Brain microvascular endothelial cell (primary cell): ENCODE measurements around the gene ZNF277.

Experiments used
- DNase-seq: peaks from one replicate; pipeline ENCODE4 v3.0.0-alpha.2; 2020
- H3K27ac ChIP-seq: fragments of 250-450 bp; sonication (Bioruptor Pico); 2 replicates; pipeline ENCODE4 v1.5.1; 2020; ENCODE audit warnings: mild to moderate bottlenecking, moderate library complexity
- H3K27me3 ChIP-seq: fragments of 250-450 bp; sonication (Bioruptor Pico); replicated peaks from 2 replicates; pipeline ENCODE4 v1.5.1; 2020; ENCODE audit warnings: mild to moderate bottlenecking
- H3K36me3 ChIP-seq: fragments of 250-450 bp; sonication (Bioruptor Pico); replicated peaks from 2 replicates; pipeline ENCODE4 v1.5.1; 2020; ENCODE audit warnings: mild to moderate bottlenecking
- H3K4me3 ChIP-seq: 2 replicates; pipeline ENCODE4 v1.5.1; 2011; ENCODE audit warnings: low read depth, mild to moderate bottlenecking, control low read depth, low read length, moderate library complexity
- in situ Hi-C: cut with HindIII; loops from 2 replicates; pipeline ENCODE4 v1.10.0; 2017; ENCODE audit warnings: low sequenced_read_pairs, low pct_ligation_motif_present
- TF ChIP-seq, protein P1 (sequence below): IDR thresholded peaks from 2 replicates; pipeline ENCODE4 v1.5.1; 2011; ENCODE audit warnings: low read depth, mild to moderate bottlenecking, moderate library complexity, low read length, control low read depth, inconsistent platforms; ENCODE audit errors: missing control alignments

The ZNF277 gene

DNA sequence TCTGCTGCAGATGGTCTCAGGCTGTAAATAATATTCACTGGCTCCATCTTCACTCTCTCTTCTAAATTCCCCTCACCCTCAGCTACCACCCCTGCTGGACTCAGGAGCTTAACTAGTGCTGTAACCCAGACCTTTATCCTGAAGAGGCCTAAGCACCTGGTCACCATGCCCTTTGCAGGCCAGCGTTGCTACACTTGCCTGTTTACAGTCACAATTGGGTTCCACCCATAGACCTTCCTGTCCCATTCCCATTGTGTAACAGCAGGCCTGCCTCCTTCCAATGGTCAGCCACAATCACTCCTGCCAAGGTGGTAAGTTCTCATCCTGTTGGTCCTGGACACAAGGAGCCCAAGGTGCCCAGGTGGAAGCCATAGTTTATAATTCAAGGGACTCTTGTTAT lies 157.9 kb downstream of the ZNF277 start:
- in situ Hi-C loops: no loop called here
- no peak for DNase-seq
- Histone ChIP-seq H3K27me3 (no peaks in the 10 kb centered on the region), H3K4me3 (no peak overlapping the region), H3K36me3 (no peaks in the 10 kb centered on the region), H3K27ac (no peak overlapping the region)
- TF ChIP-seq, protein P1, sequence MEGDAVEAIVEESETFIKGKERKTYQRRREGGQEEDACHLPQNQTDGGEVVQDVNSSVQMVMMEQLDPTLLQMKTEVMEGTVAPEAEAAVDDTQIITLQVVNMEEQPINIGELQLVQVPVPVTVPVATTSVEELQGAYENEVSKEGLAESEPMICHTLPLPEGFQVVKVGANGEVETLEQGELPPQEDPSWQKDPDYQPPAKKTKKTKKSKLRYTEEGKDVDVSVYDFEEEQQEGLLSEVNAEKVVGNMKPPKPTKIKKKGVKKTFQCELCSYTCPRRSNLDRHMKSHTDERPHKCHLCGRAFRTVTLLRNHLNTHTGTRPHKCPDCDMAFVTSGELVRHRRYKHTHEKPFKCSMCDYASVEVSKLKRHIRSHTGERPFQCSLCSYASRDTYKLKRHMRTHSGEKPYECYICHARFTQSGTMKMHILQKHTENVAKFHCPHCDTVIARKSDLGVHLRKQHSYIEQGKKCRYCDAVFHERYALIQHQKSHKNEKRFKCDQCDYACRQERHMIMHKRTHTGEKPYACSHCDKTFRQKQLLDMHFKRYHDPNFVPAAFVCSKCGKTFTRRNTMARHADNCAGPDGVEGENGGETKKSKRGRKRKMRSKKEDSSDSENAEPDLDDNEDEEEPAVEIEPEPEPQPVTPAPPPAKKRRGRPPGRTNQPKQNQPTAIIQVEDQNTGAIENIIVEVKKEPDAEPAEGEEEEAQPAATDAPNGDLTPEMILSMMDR: no peak

DNA sequence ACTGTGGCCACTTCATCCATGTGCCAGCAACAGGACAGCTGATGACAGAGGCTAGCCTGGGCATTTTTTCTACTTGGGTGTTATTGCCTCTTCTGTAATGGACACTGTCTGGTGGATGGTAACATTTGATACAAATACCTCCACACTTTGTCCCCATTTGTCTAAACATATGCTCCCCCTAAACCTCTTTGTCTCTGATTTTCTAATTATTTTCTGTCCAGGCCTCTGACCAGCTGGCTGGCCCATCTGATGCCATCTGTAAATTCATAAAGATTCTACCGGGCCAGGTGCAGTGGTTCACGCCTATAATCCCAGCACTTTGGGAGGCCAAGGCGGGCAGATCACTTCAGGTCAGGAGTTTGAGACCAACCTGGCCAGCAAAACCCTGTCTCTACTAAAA lies 159.1 kb downstream of the ZNF277 start:
- Histone ChIP-seq H3K36me3 (no peaks in the 10 kb centered on the region), H3K27me3 (no peaks in the 10 kb centered on the region), H3K4me3 (no peak overlapping the region), H3K27ac (no peak overlapping the region)
- in situ Hi-C loops: no loop called here
- TF ChIP-seq, protein P1: no peak
- no peak for DNase-seq

DNA sequence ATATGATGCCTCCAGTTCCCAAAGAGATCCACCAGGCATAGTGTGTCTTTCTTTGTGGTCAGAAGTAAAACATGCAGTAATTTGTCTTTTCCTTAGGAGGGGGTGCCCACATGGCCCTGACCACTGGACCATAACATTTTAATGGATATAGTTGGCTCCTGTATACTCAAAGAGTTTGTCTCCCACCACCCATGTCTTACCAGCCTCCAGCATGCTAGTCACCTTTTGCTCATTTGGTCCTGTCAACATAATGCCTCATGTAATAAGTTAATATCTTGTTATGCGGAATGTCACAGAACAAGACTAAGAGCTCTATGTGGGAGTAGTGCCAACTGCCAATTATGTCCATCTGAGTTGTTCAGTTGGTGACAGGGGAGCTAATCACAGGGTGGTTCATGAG lies 160.4 kb downstream of the ZNF277 start:
- in situ Hi-C loops: no loop called here
- Histone ChIP-seq H3K36me3 (no peaks in the 10 kb centered on the region), H3K4me3 (no peak overlapping the region), H3K27ac (no peak overlapping the region), H3K27me3 (no peaks in the 10 kb centered on the region)
- DNase-seq: no peak
- TF ChIP-seq, protein P1: no peak

DNA sequence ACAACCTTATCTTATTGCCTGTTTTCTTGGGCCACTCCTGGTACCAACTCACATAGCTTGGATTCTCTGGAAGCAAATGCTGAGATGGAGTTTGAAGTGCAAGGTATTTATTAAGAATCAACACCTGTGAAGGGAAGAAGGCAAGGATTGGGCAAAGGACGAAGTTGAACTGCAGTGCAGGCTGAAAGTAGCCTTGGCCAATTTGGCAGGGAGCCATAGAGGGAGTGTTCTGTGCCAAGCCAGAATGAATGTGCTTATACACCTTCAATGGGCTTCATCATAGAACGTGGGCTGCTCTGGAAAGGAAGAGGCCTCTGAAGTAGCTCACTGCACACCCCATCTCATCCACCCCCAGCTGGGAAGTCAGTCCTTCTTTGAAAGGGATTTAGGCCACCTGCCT lies 163.9 kb downstream of the ZNF277 start:
- H3K27me3 ChIP-seq: no peaks in the 10 kb centered on the region
- no peak overlapping the region for H3K27ac ChIP-seq
- H3K36me3 ChIP-seq: no peaks in the 10 kb centered on the region
- TF ChIP-seq, protein P1: no peak
- in situ Hi-C loops: no loop called here
- no peak overlapping the region for H3K4me3 ChIP-seq
- DNase-seq: no peak

DNA sequence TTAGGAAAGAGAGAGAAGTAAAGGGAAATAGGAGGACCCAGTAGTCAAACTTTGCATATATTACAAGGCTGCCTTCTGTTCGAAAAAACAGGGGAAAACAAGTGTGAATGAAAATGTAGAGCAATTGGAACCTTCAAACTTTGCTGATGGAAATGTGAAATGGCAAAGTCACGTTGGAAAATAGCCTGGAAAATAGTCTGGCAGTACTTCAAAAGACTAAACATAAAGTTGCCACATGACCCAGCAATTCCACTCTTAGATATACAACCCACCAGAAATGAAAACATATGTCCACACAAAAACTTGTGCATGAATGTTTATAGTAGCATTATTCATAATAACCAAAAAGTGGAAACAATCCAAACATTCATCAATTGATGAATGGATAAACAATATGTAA lies 165.2 kb downstream of the ZNF277 start:
- TF ChIP-seq, protein P1: no peak
- in situ Hi-C loops: no loop called here
- no peak overlapping the region for H3K27ac ChIP-seq
- H3K36me3 ChIP-seq: no peaks in the 10 kb centered on the region
- H3K4me3 ChIP-seq: no peak overlapping the region
- no peaks in the 10 kb centered on the region for H3K27me3 ChIP-seq
- DNase-seq: no peak

DNA sequence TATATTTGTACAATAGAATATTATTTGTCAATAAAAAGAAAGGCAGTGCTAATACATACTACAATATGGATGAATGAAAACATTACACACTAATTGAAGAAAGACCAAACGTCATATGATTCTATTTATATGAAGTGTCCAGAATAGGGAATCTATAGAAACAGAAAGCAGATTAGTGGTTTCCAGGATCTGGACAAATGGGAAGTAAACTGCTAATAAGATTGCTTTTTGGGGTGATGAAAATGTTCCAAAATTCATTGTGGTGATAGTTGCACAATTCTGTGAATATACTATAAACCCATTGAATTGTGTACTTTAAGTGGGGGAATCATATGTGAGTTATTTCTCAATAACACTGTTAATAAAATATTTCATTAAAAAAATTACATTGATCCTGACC lies 165.6 kb downstream of the ZNF277 start:
- Histone ChIP-seq H3K36me3 (no peaks in the 10 kb centered on the region), H3K4me3 (no peak overlapping the region), H3K27ac (no peak overlapping the region), H3K27me3 (no peaks in the 10 kb centered on the region)
- no peak for DNase-seq
- in situ Hi-C loops: no loop called here
- TF ChIP-seq, protein P1: no peak
